Hepatocyte (in vitro differentiated cells): ENCODE measurements around the gene GNPAT.

Experiments used
- CTCF ChIP-seq: fragments of 200-600 bp; sonication (generic); IDR thresholded peaks from 2 replicates; pipeline ENCODE4 v1.5.1; 2016; ENCODE audit warnings: antibody characterized with exemption, mild to moderate bottlenecking; ENCODE audit not compliant: poor library complexity
- EZH2phosphoT487 ChIP-seq: fragments of 200-600 bp; sonication (generic); IDR thresholded peaks from one replicate; pipeline ENCODE4 v1.6.1; 2018; ENCODE audit warnings: antibody characterized with exemption, mild to moderate bottlenecking, low read depth, moderate library complexity; ENCODE audit not compliant: unreplicated experiment, severe bottlenecking

GRCh38 chr1:231201375-231201978, 39.5 kb upstream of the GNPAT start:
- TF ChIP-seq CTCF (no peak), EZH2phosphoT487 (no peak)
